ENCODE results near the gene ABCF3. TPM values are rescaled to one million over a fixed set of nuclear protein-coding genes. Genes with fewer than 3 reads are reported as not detected.
"Not testable (repeated sequence)": the region's sequence is repeated elsewhere in the genome, so short reads cannot be mapped to it uniquely, and the experiment has no call there.

ABCF3 gene
- total RNA-seq, 1 donor from 2014 or later: 94.0 TPM

GRCh38 chr3:184144505-184144904 is 41.5 kb upstream of the ABCF3 start:
- Histone ChIP-seq H3K4me3 (no peak overlapping the region), H3K27ac (no peak overlapping the region), H3K27me3 (no peaks in the 10 kb centered on the region), H3K4me1 (peaks cover 10% of the 10 kb centered on the region), H3K9me3 (no peaks in the 10 kb centered on the region), H3K36me3 (peaks cover 6 to 68% of the 10 kb centered on the region in 2 donors)
- DNase-seq (ENCODE audit: extremely low spot score in 2 of 2): no peak
- TF ChIP-seq CTCF (IDR thresholded peaks at IDR 0.05): no peak
- intact Hi-C loops (cut with DNase I): no loop called here

GRCh38 chr3:184145111-184145524 is 40.9 kb upstream of the ABCF3 start:
- TF ChIP-seq CTCF (IDR thresholded peaks at IDR 0.05): peak in 1 of 3 experiments; percentile 24
- no peak for TF ChIP-seq POLR2A (IDR thresholded peaks at IDR 0.05)
- TF ChIP-seq POLR2AphosphoS5 (IDR thresholded peaks at IDR 0.05; ENCODE audit: insufficient read depth in 1 of 2, low read depth in 1 of 2): no peak
- Histone ChIP-seq H3K27ac (no peak overlapping the region), H3K4me1 (peaks cover 10% of the 10 kb centered on the region), H3K27me3 (no peaks in the 10 kb centered on the region), H3K4me3 (no peak overlapping the region), H3K9me3 (no peaks in the 10 kb centered on the region), H3K36me3 (peaks cover 6 to 62% of the 10 kb centered on the region in 2 donors)
- intact Hi-C loops (cut with DNase I): no loop called here
- no peak for DNase-seq (ENCODE audit: extremely low spot score in 2 of 2)

GRCh38 chr3:184145751-184146270 is 40.2 kb upstream of the ABCF3 start:
- Histone ChIP-seq H3K9me3 (no peaks in the 10 kb centered on the region), H3K4me1 (peaks cover 10% of the 10 kb centered on the region), H3K27me3 (no peaks in the 10 kb centered on the region), H3K4me3 (no peak overlapping the region), H3K36me3 (peaks cover 6 to 55% of the 10 kb centered on the region in 2 donors), H3K27ac (no peak overlapping the region)
- no peak for DNase-seq (ENCODE audit: extremely low spot score in 2 of 2)
- TF ChIP-seq POLR2AphosphoS5 (IDR thresholded peaks at IDR 0.05; ENCODE audit: insufficient read depth in 1 of 2, low read depth in 1 of 2) (no peak), CTCF (IDR thresholded peaks at IDR 0.05) (no peak), POLR2A (IDR thresholded peaks at IDR 0.05) (no peak)
- intact Hi-C loops (cut with DNase I): no loop called here

- Histone ChIP-seq H3K4me1 (peaks cover 10% of the 10 kb centered on the region), H3K9me3 (no peaks in the 10 kb centered on the region), H3K36me3 (peaks cover 6 to 34% of the 10 kb centered on the region in 2 donors), H3K4me3 (no peak overlapping the region), H3K27ac (no peak overlapping the region), H3K27me3 (no peaks in the 10 kb centered on the region)
- intact Hi-C loops (cut with DNase I): no loop called here
- no peak for DNase-seq (ENCODE audit: extremely low spot score in 2 of 2)
- no peak for TF ChIP-seq CTCF (IDR thresholded peaks at IDR 0.05)
These were observed 37.9 kb upstream of the ABCF3 start for GRCh38 chr3:184148076-184148475.

GRCh38 chr3:184149123-184149522 is 36.9 kb upstream of the ABCF3 start:
- Histone ChIP-seq H3K4me3 (no peak overlapping the region), H3K36me3 (peaks cover 0 to 24% of the 10 kb centered on the region in 2 donors), H3K27ac (no peak overlapping the region), H3K4me1 (peaks cover 19% of the 10 kb centered on the region), H3K27me3 (no peaks in the 10 kb centered on the region), H3K9me3 (no peaks in the 10 kb centered on the region)
- no peak for DNase-seq (ENCODE audit: extremely low spot score in 2 of 2)
- TF ChIP-seq POLR2A (IDR thresholded peaks at IDR 0.05): no peak
- intact Hi-C loops (cut with DNase I): no loop called here

GRCh38 chr3:184149770-184150169 is 36.2 kb upstream of the ABCF3 start:
- peaks cover 19% of the 10 kb centered on the region for H3K4me1 ChIP-seq
- H3K27ac ChIP-seq; intact Hi-C loops (cut with DNase I); H3K9me3 ChIP-seq; H3K27me3 ChIP-seq; H3K4me3 ChIP-seq; DNase-seq (ENCODE audit: extremely low spot score in 2 of 2): not testable (repeated sequence)
- H3K36me3 ChIP-seq: peaks cover 0 to 17% of the 10 kb centered on the region in 2 donors

All from vagina (tissue), 2 donors.